ENCODE data around the gene ZC3H12C.

The ZC3H12C gene

DNA sequence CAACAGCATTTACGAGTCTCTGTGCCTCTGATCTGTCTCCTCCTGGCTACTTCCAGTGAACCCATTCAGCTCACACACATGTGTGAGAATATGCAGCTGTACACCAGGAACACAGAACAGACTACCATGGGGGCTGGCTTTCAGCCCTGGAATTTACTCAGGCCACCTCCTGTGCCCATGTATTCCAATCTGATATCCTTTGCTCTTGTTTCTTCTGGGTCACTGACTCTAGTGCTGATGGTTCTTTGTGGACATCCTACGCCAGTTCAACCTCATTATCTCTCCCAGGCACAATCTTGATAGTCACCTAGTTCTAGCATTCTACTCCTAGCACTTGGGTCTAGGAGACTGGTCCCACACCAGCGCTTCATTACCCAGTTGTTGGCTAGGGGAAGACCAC lies 23.0 kb upstream of the ZC3H12C start:
- H3K27ac ChIP-seq (ENCODE audit: insufficient read depth in 1 of 2, low read depth in 1 of 2, low read length in 2 of 2, poor library complexity in 1 of 2, severe bottlenecking in 2 of 2), result peak overlapping the region; percentile 40 to 71
- peak overlapping the region in 1 of 7 experiments; percentile 38 for H3K4me3 ChIP-seq (ENCODE audit: control insufficient read depth in 1 of 7, extremely low read depth in 1 of 7, insufficient read depth in 4 of 7, low read depth in 2 of 7, low read length in 6 of 7)
- POLR2A ChIA-PET, result no interaction called here
- CTCF ChIA-PET, result interaction anchor here (0.8 to 2.3 kb wide), 4 partner anchors 13 to 128 kb away, joined by 3 to 7 read pairs (median 4); no protein-coding TSS in a partner anchor
- peaks cover 18 to 68% (median 47%) of the 10 kb centered on the region in 4 experiments for H3K4me1 ChIP-seq (ENCODE audit: control extremely low read depth in 1 of 4, control insufficient read depth in 4 of 4, insufficient read depth in 4 of 4, low read length in 3 of 4)
- 100% methylated on average over 1 of the region's 3 CpGs for WGBS (ENCODE audit: insufficient coverage)
- no peaks in the 10 kb centered on the region for H3K27me3 ChIP-seq (replicated peaks in 2 of 5; ENCODE audit: control insufficient read depth in 4 of 5, insufficient read depth in 5 of 5, low read length in 4 of 5)
- H3K9me3 ChIP-seq (ENCODE audit: control extremely low read depth in 1 of 5, control insufficient read depth in 4 of 5, insufficient read depth in 2 of 5, low read depth in 1 of 5, low read length in 4 of 5), result no peaks in the 10 kb centered on the region
- no peak for DNase-seq
- H3K36me3 ChIP-seq (ENCODE audit: control insufficient read depth in 4 of 4, insufficient read depth in 4 of 4, low read length in 3 of 4), result no peaks in the 10 kb centered on the region

DNA sequence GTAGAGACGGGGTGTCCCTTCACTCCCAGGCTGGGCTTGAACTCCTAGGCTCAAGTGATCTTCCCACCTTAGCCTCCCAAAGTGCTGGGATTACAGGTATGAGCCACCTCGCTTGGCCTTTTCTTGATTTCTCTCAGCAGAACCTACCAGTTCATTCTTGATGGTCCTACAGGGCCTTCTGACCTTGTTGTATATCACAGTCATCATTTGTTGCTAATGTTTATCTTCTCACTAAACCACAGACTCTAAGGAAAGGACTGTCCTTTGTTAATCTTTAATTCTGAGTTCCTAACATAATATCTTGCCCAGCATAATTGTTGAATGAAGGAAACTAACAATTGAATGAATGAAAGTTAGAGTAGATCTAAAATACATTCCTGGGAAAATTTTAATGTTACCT lies 22.0 kb upstream of the ZC3H12C start:
- H3K27me3 ChIP-seq (replicated peaks in 2 of 5; ENCODE audit: control insufficient read depth in 4 of 5, insufficient read depth in 5 of 5, low read length in 4 of 5), result no peaks in the 10 kb centered on the region
- POLR2A ChIA-PET, result no interaction called here
- no peak for DNase-seq

DNA sequence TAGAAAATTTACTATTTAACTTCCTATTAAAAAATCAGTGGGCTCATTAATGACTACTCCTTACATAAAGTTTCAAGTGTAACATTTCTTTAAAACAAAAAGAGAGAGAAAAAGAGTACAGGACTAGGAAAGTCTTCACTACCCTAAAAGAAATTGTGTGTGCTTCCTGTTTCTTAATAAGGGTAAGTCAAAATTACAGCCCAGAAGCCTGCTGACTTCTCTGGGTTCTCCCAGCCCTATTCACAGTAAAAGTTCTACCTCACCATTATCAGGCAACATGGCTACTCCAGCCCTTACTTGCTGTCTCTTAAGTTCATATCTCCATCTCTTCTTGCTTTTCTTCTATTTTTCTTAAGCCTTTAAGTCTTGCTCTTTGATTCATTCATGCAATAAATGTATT lies 20.3 kb upstream of the ZC3H12C start:
- ChIA-PET POLR2A (no interaction called here), CTCF (interaction anchor here (0.9 kb wide), 1 partner anchor 102 kb away, joined by 3 read pairs; no protein-coding TSS in a partner anchor)
- Histone ChIP-seq H3K4me3 (ENCODE audit: control insufficient read depth in 1 of 7, extremely low read depth in 1 of 7, insufficient read depth in 4 of 7, low read depth in 2 of 7, low read length in 6 of 7) (no peak overlapping the region), H3K27me3 (replicated peaks in 2 of 5; ENCODE audit: control insufficient read depth in 4 of 5, insufficient read depth in 5 of 5, low read length in 4 of 5) (no peaks in the 10 kb centered on the region), H3K4me1 (ENCODE audit: control extremely low read depth in 1 of 4, control insufficient read depth in 4 of 4, insufficient read depth in 4 of 4, low read length in 3 of 4) (peaks cover 31 to 92% (median 73%) of the 10 kb centered on the region in 4 experiments), H3K36me3 (ENCODE audit: control insufficient read depth in 4 of 4, insufficient read depth in 4 of 4, low read length in 3 of 4) (no peaks in the 10 kb centered on the region), H3K27ac (ENCODE audit: insufficient read depth in 1 of 2, low read depth in 1 of 2, low read length in 2 of 2, poor library complexity in 1 of 2, severe bottlenecking in 2 of 2) (no peak overlapping the region), H3K9me3 (ENCODE audit: control extremely low read depth in 1 of 5, control insufficient read depth in 4 of 5, insufficient read depth in 2 of 5, low read depth in 1 of 5, low read length in 4 of 5) (no peaks in the 10 kb centered on the region)
- DNase-seq, result peak in 2 of 3 donors; percentile 30 to 42

More for the DNA sequence above, 22.0 kb upstream of the ZC3H12C start:
- Histone ChIP-seq H3K36me3 (ENCODE audit: control insufficient read depth in 4 of 4, insufficient read depth in 4 of 4, low read length in 3 of 4) (no peaks in the 10 kb centered on the region), H3K4me3 (ENCODE audit: control insufficient read depth in 1 of 7, extremely low read depth in 1 of 7, insufficient read depth in 4 of 7, low read depth in 2 of 7, low read length in 6 of 7) (no peak overlapping the region), H3K9me3 (ENCODE audit: control extremely low read depth in 1 of 5, control insufficient read depth in 4 of 5, insufficient read depth in 2 of 5, low read depth in 1 of 5, low read length in 4 of 5) (no peaks in the 10 kb centered on the region), H3K4me1 (ENCODE audit: control extremely low read depth in 1 of 4, control insufficient read depth in 4 of 4, insufficient read depth in 4 of 4, low read length in 3 of 4) (peaks cover 23 to 75% (median 57%) of the 10 kb centered on the region in 4 experiments), H3K27ac (ENCODE audit: insufficient read depth in 1 of 2, low read depth in 1 of 2, low read length in 2 of 2, poor library complexity in 1 of 2, severe bottlenecking in 2 of 2) (no peak overlapping the region)
- CTCF ChIA-PET, result interaction anchor here (0.8 kb wide), 1 partner anchor 12 kb away, joined by 3 read pairs; no protein-coding TSS in a partner anchor
- 83% methylated on average over 2 of the region's 2 CpGs for WGBS (ENCODE audit: insufficient coverage)

- H3K4me1 ChIP-seq (ENCODE audit: control extremely low read depth in 1 of 4, control insufficient read depth in 4 of 4, insufficient read depth in 4 of 4, low read length in 3 of 4), result peaks cover 30 to 78% (median 60%) of the 10 kb centered on the region in 4 experiments
- CTCF ChIA-PET, result no interaction called here
- H3K4me3 ChIP-seq (ENCODE audit: control insufficient read depth in 1 of 7, extremely low read depth in 1 of 7, insufficient read depth in 4 of 7, low read depth in 2 of 7, low read length in 6 of 7), result no peak overlapping the region
- no peaks in the 10 kb centered on the region for H3K36me3 ChIP-seq (ENCODE audit: control insufficient read depth in 4 of 4, insufficient read depth in 4 of 4, low read length in 3 of 4)
- H3K9me3 ChIP-seq (ENCODE audit: control extremely low read depth in 1 of 5, control insufficient read depth in 4 of 5, insufficient read depth in 2 of 5, low read depth in 1 of 5, low read length in 4 of 5), result peaks cover 0 to 9% (median 6%) of the 10 kb centered on the region in 5 experiments
- no peak overlapping the region for H3K27ac ChIP-seq (ENCODE audit: insufficient read depth in 1 of 2, low read depth in 1 of 2, low read length in 2 of 2, poor library complexity in 1 of 2, severe bottlenecking in 2 of 2)
- DNase-seq, result no peak
- POLR2A ChIA-PET, result no interaction called here
- H3K27me3 ChIP-seq (replicated peaks in 2 of 5; ENCODE audit: control insufficient read depth in 4 of 5, insufficient read depth in 5 of 5, low read length in 4 of 5), result no peaks in the 10 kb centered on the region
- 95% methylated on average over 4 of the region's 7 CpGs for WGBS (ENCODE audit: insufficient coverage)
Measured at GRCh38 chr11:110074499-110074898, 18.7 kb upstream of the ZC3H12C start.

DNA sequence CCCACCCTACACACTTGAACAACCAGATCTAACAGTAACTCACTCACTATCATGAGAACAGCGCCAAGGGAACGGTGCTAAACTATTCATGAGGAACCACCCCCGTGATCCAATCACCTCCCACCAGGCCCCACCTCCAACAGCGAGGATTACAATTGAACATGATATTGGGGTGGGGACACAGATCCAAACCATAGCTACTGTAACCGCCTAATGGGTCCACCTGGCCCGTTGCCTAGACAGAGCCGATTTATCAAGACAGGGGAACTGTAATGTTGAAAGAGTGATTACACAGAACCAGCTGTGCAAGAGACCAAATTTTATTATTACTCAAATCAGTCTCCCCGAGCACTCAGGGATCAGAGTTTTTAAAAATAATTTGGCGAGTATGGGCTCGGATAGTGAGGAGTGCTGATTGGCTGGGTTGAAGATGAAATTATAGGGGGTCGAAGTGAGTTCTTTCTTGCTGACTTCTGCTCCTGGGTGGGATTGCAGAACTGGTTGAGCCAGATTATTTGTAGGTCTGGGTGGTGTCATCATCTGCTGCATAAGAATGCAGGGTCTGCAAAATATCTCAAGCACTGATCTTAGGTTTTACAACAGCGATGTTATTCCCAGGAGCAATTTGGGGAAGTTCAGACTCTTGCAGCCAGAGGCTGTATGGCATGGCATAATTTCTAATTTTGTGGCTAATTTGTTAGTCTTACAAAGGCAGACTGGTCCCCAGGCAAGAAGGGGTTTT lies 17.9 kb upstream of the ZC3H12C start:
- WGBS (ENCODE audit: insufficient coverage), result 76% methylated on average over 4 of the region's 12 CpGs
- H3K4me1 ChIP-seq (ENCODE audit: control extremely low read depth in 1 of 4, control insufficient read depth in 4 of 4, insufficient read depth in 4 of 4, low read length in 3 of 4), result peaks cover 23 to 70% (median 53%) of the 10 kb centered on the region in 4 experiments
- CTCF ChIA-PET, result interaction anchor here (0.8 to 2.4 kb wide), 2 partner anchors 11 to 18 kb away, joined by 3 to 9 read pairs; partner anchors contain the start of gene ZC3H12C

GRCh38 chr11:110075847-110076208 lies 17.4 kb upstream of the ZC3H12C start:
- peaks cover 0 to 10% (median 6%) of the 10 kb centered on the region in 5 experiments for H3K9me3 ChIP-seq (ENCODE audit: control extremely low read depth in 1 of 5, control insufficient read depth in 4 of 5, insufficient read depth in 2 of 5, low read depth in 1 of 5, low read length in 4 of 5)
- ChIA-PET CTCF (interaction anchor here (0.8 to 2.4 kb wide), 2 partner anchors 11 to 17 kb away, joined by 3 to 9 read pairs; partner anchors contain the start of gene ZC3H12C), POLR2A (interaction anchor here (0.6 kb wide), 1 partner anchor 132 kb away, joined by 4 read pairs; no protein-coding TSS in a partner anchor)
- H3K4me3 ChIP-seq (ENCODE audit: control insufficient read depth in 1 of 7, extremely low read depth in 1 of 7, insufficient read depth in 4 of 7, low read depth in 2 of 7, low read length in 6 of 7), result peak overlapping the region in 1 of 7 experiments; percentile 17
- WGBS (ENCODE audit: insufficient coverage), result 60% methylated on average over 2 of the region's 4 CpGs
- no peaks in the 10 kb centered on the region for H3K27me3 ChIP-seq (replicated peaks in 2 of 5; ENCODE audit: control insufficient read depth in 4 of 5, insufficient read depth in 5 of 5, low read length in 4 of 5)
- no peak for DNase-seq
- H3K27ac ChIP-seq (ENCODE audit: insufficient read depth in 1 of 2, low read depth in 1 of 2, low read length in 2 of 2, poor library complexity in 1 of 2, severe bottlenecking in 2 of 2), result no peak overlapping the region
- H3K36me3 ChIP-seq (ENCODE audit: control insufficient read depth in 4 of 4, insufficient read depth in 4 of 4, low read length in 3 of 4), result no peaks in the 10 kb centered on the region
- H3K4me1 ChIP-seq (ENCODE audit: control extremely low read depth in 1 of 4, control insufficient read depth in 4 of 4, insufficient read depth in 4 of 4, low read length in 3 of 4), result peaks cover 21 to 65% (median 48%) of the 10 kb centered on the region in 4 experiments

More for the DNA sequence above, 17.9 kb upstream of the ZC3H12C start:
- no peaks in the 10 kb centered on the region for H3K27me3 ChIP-seq (replicated peaks in 2 of 5; ENCODE audit: control insufficient read depth in 4 of 5, insufficient read depth in 5 of 5, low read length in 4 of 5)
- H3K9me3 ChIP-seq (ENCODE audit: control extremely low read depth in 1 of 5, control insufficient read depth in 4 of 5, insufficient read depth in 2 of 5, low read depth in 1 of 5, low read length in 4 of 5), result peaks cover 0 to 10% (median 6%) of the 10 kb centered on the region in 5 experiments
- no peaks in the 10 kb centered on the region for H3K36me3 ChIP-seq (ENCODE audit: control insufficient read depth in 4 of 4, insufficient read depth in 4 of 4, low read length in 3 of 4)
- peak overlapping the region in 1 of 7 experiments; percentile 1 for H3K4me3 ChIP-seq (ENCODE audit: control insufficient read depth in 1 of 7, extremely low read depth in 1 of 7, insufficient read depth in 4 of 7, low read depth in 2 of 7, low read length in 6 of 7)
- DNase-seq, result no peak
- no peak overlapping the region for H3K27ac ChIP-seq (ENCODE audit: insufficient read depth in 1 of 2, low read depth in 1 of 2, low read length in 2 of 2, poor library complexity in 1 of 2, severe bottlenecking in 2 of 2)
- POLR2A ChIA-PET, result interaction anchor here (0.6 kb wide), 1 partner anchor 132 kb away, joined by 4 read pairs; no protein-coding TSS in a partner anchor
